T-cell (primary cell): ENCODE results near the gene PIK3R5. TPM values are rescaled to one million over a fixed set of nuclear protein-coding genes. Genes with fewer than 3 reads are reported as not detected.

Experiments
- ATAC-seq, 4 experiments: fragments of 200-7000 bp in 3 of 4; fragments of 150-1000 bp in 1 of 4; cut with Tn5 transposase; replicated peaks in 1 of 4; 1 replicate in 3 of 4; 2 replicates in 1 of 4; pipeline ENCODE4 v1.10.0; 2021; ENCODE audit warnings: moderate library complexity in 3 of 4, mild to moderate bottlenecking in 2 of 4, moderate number of reproducible peaks in 1 of 4
- CTCF ChIA-PET, 2 donors: fragments of 300-600 bp; sonication (Branson Sonifier 250); formaldehyde crosslinking; loops; one replicate each; lab custom pipeline; 2022; ENCODE audit warnings: antibody characterized with exemption in 2 of 2; lab: Charles Lee
- POLR2A ChIA-PET, 2 donors: fragments of 300-600 bp; sonication (Branson Sonifier 250); formaldehyde crosslinking; loops; one replicate each; lab custom pipeline; 2022; ENCODE audit warnings: antibody characterized with exemption in 2 of 2; lab: Charles Lee
- DNase-seq, 35 experiments: peaks; one replicate each; pipeline versions ENCODE4 v3.0.0 to v3.0.0-alpha.2; 2013 to 2023
- H3K27ac ChIP-seq: one replicate; pipeline ENCODE4 v1.5.1; 2013; ENCODE audit warnings: low read length
- H3K27me3 ChIP-seq, 2 experiments: replicated peaks in 1 of 2; 1 replicate in 1 of 2; 2 replicates in 1 of 2; pipeline versions ENCODE4 v1.6.1 to v1.7.0; 2013; ENCODE audit warnings: low read length in 1 of 2, mixed read lengths in 1 of 2; ENCODE audit not compliant: control insufficient read depth in 2 of 2, insufficient read depth in 2 of 2; ENCODE audit errors: extremely low read depth in 1 of 2
- H3K36me3 ChIP-seq, 2 donors: 1 replicate in 1 of 2; 2 replicates in 1 of 2; pipeline versions ENCODE4 v1.6.1 to v1.7.0; 2013; ENCODE audit warnings: low read length in 1 of 2; ENCODE audit not compliant: control insufficient read depth in 2 of 2, insufficient read depth in 1 of 2; ENCODE audit errors: extremely low read depth in 1 of 2
- H3K4me1 ChIP-seq, 2 experiments: 1 replicate in 1 of 2; 2 replicates in 1 of 2; pipeline versions ENCODE4 v1.6.1 to v1.7.0; 2013; ENCODE audit warnings: low read length in 2 of 2, mixed read lengths in 1 of 2; ENCODE audit not compliant: insufficient read depth in 2 of 2, control insufficient read depth in 1 of 2; ENCODE audit errors: extremely low read depth in 1 of 2
- H3K4me3 ChIP-seq, 2 donors: 1 replicate in 1 of 2; 2 replicates in 1 of 2; pipeline versions ENCODE4 v1.5.1 to v1.7.0; 2013; ENCODE audit warnings: mild to moderate bottlenecking in 2 of 2, low read length in 1 of 2, moderate library complexity in 1 of 2; ENCODE audit not compliant: control insufficient read depth in 1 of 2; ENCODE audit errors: extremely low read depth in 1 of 2
- H3K9me3 ChIP-seq: 2 replicates; pipeline ENCODE4 v1.7.0; 2013
- H3K27ac Mint-ChIP-seq, 2 donors: one replicate each; pipeline ENCODE4 v1.8.0; 2020 to 2021; ENCODE audit warnings: mild to moderate bottlenecking in 2 of 2, mixed read lengths in 2 of 2
- H3K27me3 Mint-ChIP-seq, 2 donors: one replicate each; pipeline ENCODE4 v1.8.0; 2021 to 2022; ENCODE audit warnings: mixed read lengths in 2 of 2
- H3K36me3 Mint-ChIP-seq: one replicate; pipeline ENCODE4 v1.8.0; 2021; ENCODE audit warnings: mixed read lengths
- H3K4me1 Mint-ChIP-seq, 3 donors: one replicate each; pipeline ENCODE4 v1.8.0; 2020 to 2022; ENCODE audit warnings: mixed read lengths in 3 of 3, mild to moderate bottlenecking in 1 of 3
- H3K4me3 Mint-ChIP-seq, 3 donors: one replicate each; pipeline ENCODE4 v1.8.0; 2020 to 2022; ENCODE audit warnings: mild to moderate bottlenecking in 3 of 3, mixed read lengths in 3 of 3, moderate library complexity in 3 of 3
- H3K9me3 Mint-ChIP-seq, 3 donors: one replicate each; pipeline ENCODE4 v1.8.0; 2020 to 2022; ENCODE audit warnings: mixed read lengths in 3 of 3
- WGBS: methylation state at CpG from one replicate; pipeline ENCODE4 v1.1.5; 2013; ENCODE audit warnings: missing lambda C conversion rate; ENCODE audit not compliant: insufficient coverage; 5-methylcytosine and 5-hydroxymethylcytosine counted together
- total RNA-seq, 35 experiments: library from RNA in 6 of 35; stranded (reverse) in 6 of 35; fragments of 120-200 nt in 1 of 35; gene quantifications; one replicate each; pipeline versions ENCODE4 v1.2.1 to v1.2.4 and lab custom pipeline; 2013 to 2026

Gene PIK3R5
- total RNA-seq, result 100 to 1,000 TPM; 118 to 210 (median 151) TPM
- total RNA-seq (2013), result 101 TPM
- total RNA-seq (lab: John Stamatoyannopoulos, UW), result 22.9 to 248 (median 148) reads per million in 29 experiments

- ATAC-seq (peak; percentile 78 to 84 (median 81)), DNase-seq (peak; percentile 53 to 89 (median 75))
- H3K36me3 ChIP-seq, result peaks cover 5 to 8% of the 10 kb centered on the region in 2 donors
- 0% methylated on average over 60 of the region's 72 CpGs for WGBS
- peaks cover 34 to 46% of the 10 kb centered on the region in 2 experiments for H3K4me1 ChIP-seq
- peak within 1 kb of the TSS; percentile 97 to 98 for H3K27ac Mint-ChIP-seq
- H3K4me1 Mint-ChIP-seq, result peaks cover 46 to 51% (median 48%) of the 10 kb centered on the region in 3 donors
- peak within 1 kb of the TSS; percentile 91 to 98 for H3K4me3 ChIP-seq
- peaks cover 9 to 12% (median 12%) of the 10 kb centered on the region in 3 donors for H3K9me3 Mint-ChIP-seq
- H3K27me3 Mint-ChIP-seq, result no peaks in the 10 kb centered on the region
- H3K4me3 Mint-ChIP-seq, result peak within 1 kb of the TSS; percentile 88 to 100 (median 99)
- ChIA-PET POLR2A (interaction anchor here (0.6 to 1.1 kb wide), 4 partner anchors 22 to 367 kb away, joined by 3 to 4 read pairs (median 4); no protein-coding TSS in a partner anchor), CTCF (interaction anchor here (0.5 to 1.6 kb wide), 10 partner anchors 11 to 286 kb away, joined by 3 to 7 read pairs (median 5); no protein-coding TSS in a partner anchor)
- no peaks in the 10 kb centered on the region for H3K9me3 ChIP-seq
- peak within 1 kb of the TSS; percentile 76 for H3K27ac ChIP-seq
- H3K27me3 ChIP-seq, result no peaks in the 10 kb centered on the region
- peaks cover 24% of the 10 kb centered on the region for H3K36me3 Mint-ChIP-seq
Observed at GRCh38 chr17:8965394-8966168, at the start of gene PIK3R5. Gene PIK3R5, minus strand, starts transcription at chr17:8965707. Its CDS starts 54,213 bp downstream, at chr17:8911494.

- Histone ChIP-seq H3K4me3 (no peak overlapping the region), H3K27ac (no peak overlapping the region), H3K27me3 (peaks cover 8 to 46% of the 10 kb centered on the region in 2 experiments), H3K36me3 (no peaks in the 10 kb centered on the region), H3K9me3 (no peaks in the 10 kb centered on the region), H3K4me1 (no peaks in the 10 kb centered on the region)
- Mint-ChIP-seq H3K4me3 (no peak overlapping the region), H3K4me1 (no peaks in the 10 kb centered on the region), H3K9me3 (peaks cover 0 to 2% (median 0%) of the 10 kb centered on the region in 3 donors), H3K27ac (no peak overlapping the region), H3K36me3 (peaks cover 3% of the 10 kb centered on the region), H3K27me3 (peaks cover 49 to 69% of the 10 kb centered on the region in 2 donors)
- ChIA-PET CTCF (no interaction called here), POLR2A (no interaction called here)
- 90% methylated on average over 5 of the region's 7 CpGs for WGBS
- no peak for ATAC-seq
- no peak for DNase-seq
Observed at GRCh38 chr17:9011001-9011400, 45.5 kb upstream of the PIK3R5 start.

GRCh38 chr17:9009737-9010136 lies 44.2 kb upstream of the PIK3R5 start:
- POLR2A ChIA-PET, result no interaction called here
- ATAC-seq, result no peak

GRCh38 chr17:9009096-9009495 lies 43.6 kb upstream of the PIK3R5 start:
- ChIA-PET POLR2A (no interaction called here), CTCF (interaction anchor here in 1 of 2 donors (1.2 kb wide), 1 partner anchor 11 kb away, joined by 4 read pairs; no protein-coding TSS in a partner anchor)
- peaks cover 13 to 53% of the 10 kb centered on the region in 2 experiments for H3K27me3 ChIP-seq
- peaks cover 1 to 6% of the 10 kb centered on the region in 2 experiments for H3K4me1 ChIP-seq
- DNase-seq (no peak), ATAC-seq (no peak)
- Mint-ChIP-seq H3K27me3 (peaks cover 59 to 77% of the 10 kb centered on the region in 2 donors), H3K4me1 (peaks cover 4 to 9% (median 7%) of the 10 kb centered on the region in 3 donors), H3K4me3 (no peak overlapping the region), H3K27ac (no peak overlapping the region), H3K9me3 (peaks cover 0 to 5% (median 4%) of the 10 kb centered on the region in 3 donors), H3K36me3 (peaks cover 6% of the 10 kb centered on the region)
- no peaks in the 10 kb centered on the region for H3K36me3 ChIP-seq
- no peak overlapping the region for H3K4me3 ChIP-seq
- no peaks in the 10 kb centered on the region for H3K9me3 ChIP-seq
- 60% methylated on average over 4 of the region's 4 CpGs for WGBS
- no peak overlapping the region for H3K27ac ChIP-seq

More at GRCh38 chr17:9009737-9010136, 44.2 kb upstream of the PIK3R5 start:
- Histone ChIP-seq H3K27ac (no peak overlapping the region), H3K4me1 (no peaks in the 10 kb centered on the region), H3K36me3 (no peaks in the 10 kb centered on the region), H3K4me3 (no peak overlapping the region), H3K27me3 (peaks cover 12 to 51% of the 10 kb centered on the region in 2 experiments), H3K9me3 (no peaks in the 10 kb centered on the region)
- Mint-ChIP-seq H3K4me1 (peaks cover 2 to 5% (median 3%) of the 10 kb centered on the region in 3 donors), H3K27me3 (peaks cover 57 to 77% of the 10 kb centered on the region in 2 donors), H3K4me3 (no peak overlapping the region), H3K27ac (no peak overlapping the region), H3K9me3 (peaks cover 0 to 5% (median 4%) of the 10 kb centered on the region in 3 donors), H3K36me3 (peaks cover 6% of the 10 kb centered on the region)
- DNase-seq, result no peak
- CTCF ChIA-PET, result interaction anchor here in 1 of 2 donors (1.2 kb wide), 1 partner anchor 12 kb away, joined by 4 read pairs; no protein-coding TSS in a partner anchor
- 78% methylated on average over 6 of the region's 6 CpGs for WGBS

- ChIA-PET POLR2A (no interaction called here), CTCF (no interaction called here)
- no peak for ATAC-seq
- Mint-ChIP-seq H3K27me3 (peaks cover 56 to 77% of the 10 kb centered on the region in 2 donors), H3K36me3 (peaks cover 6% of the 10 kb centered on the region), H3K9me3 (peaks cover 0 to 5% (median 4%) of the 10 kb centered on the region in 3 donors), H3K4me1 (peaks cover 10 to 16% (median 15%) of the 10 kb centered on the region in 3 donors), H3K4me3 (no peak overlapping the region), H3K27ac (no peak overlapping the region)
- DNase-seq, result no peak
- Histone ChIP-seq H3K27me3 (peaks cover 17 to 64% of the 10 kb centered on the region in 2 experiments), H3K36me3 (no peaks in the 10 kb centered on the region), H3K27ac (no peak overlapping the region), H3K4me3 (no peak overlapping the region), H3K9me3 (no peaks in the 10 kb centered on the region), H3K4me1 (peaks cover 5 to 17% of the 10 kb centered on the region in 2 experiments)
- 94% methylated on average over 2 of the region's 2 CpGs for WGBS
Observed at GRCh38 chr17:9007052-9007714, 41.7 kb upstream of the PIK3R5 start.
